Measurements from ENCODE around the gene FMN1. TPM values are rescaled to one million over a fixed set of nuclear protein-coding genes. Genes with fewer than 3 reads are reported as not detected.

The FMN1 gene
- total and polyA plus RNA-seq, 2 of the 13 experiments (the other 11 are each of a cell fraction or from before 2014, with no cell fraction given), result 0.20 to 0.60 TPM

- intact Hi-C loops (cut with micrococcal nuclease; ENCODE audit: unreplicated experiment), result no loop called here
- peaks cover 13% of the 10 kb centered on the region for H3K4me1 ChIP-seq (ENCODE audit: insufficient read depth, low read length)
- ChIA-PET POLR2A (no interaction called here), CTCF (ENCODE audit: low intra/inter-chr PET ratio, low total read pairs) (no interaction called here)
- no peak overlapping the region for H3K9ac ChIP-seq (ENCODE audit: insufficient read depth, low read depth, low read length)
- peak in 1 of 2 experiments; percentile 33; a peak in 2 of 4 replicates for TF ChIP-seq MAFK (conservative IDR thresholded peaks at IDR 0.05 in 1 of 2, IDR thresholded peaks at IDR 0.05 in 1 of 2; ENCODE audit: low read length in 2 of 2)
- TF ChIP-seq NR3C1 (CRISPR knock-in tag; IDR thresholded peaks at IDR 0.05), result no peak
- H3K9me3 ChIP-seq (ENCODE audit: low read length), result no peaks in the 10 kb centered on the region
- no peaks in the 10 kb centered on the region for H3K36me3 ChIP-seq (replicated peaks in 1 of 2; ENCODE audit: control insufficient read depth in 1 of 2, insufficient read depth in 2 of 2, low read length in 2 of 2)
- DNase-seq (ENCODE audit: low spot score), result no peak
- no peaks in the 10 kb centered on the region for H4K20me1 ChIP-seq (ENCODE audit: insufficient read depth, low read length)
- H2AFZ ChIP-seq (ENCODE audit: low read length), result no peak overlapping the region
- H3K4me2 ChIP-seq (ENCODE audit: low read depth, low read length), result no peak overlapping the region
- no peaks in the 10 kb centered on the region for H3K79me2 ChIP-seq (ENCODE audit: insufficient read depth, low read length)
- H3K27me3 ChIP-seq (ENCODE audit: control insufficient read depth in 1 of 2, insufficient read depth in 2 of 2, low read length in 2 of 2), result peaks cover 0 to 2% of the 10 kb centered on the region in 2 experiments; a peak in 1 of 5 replicates
- ATAC-seq, result no peak; the same call in 2 of the 3 replicates
- no TSS peak for BruUV-seq (replicated peaks)
- FAIRE-seq, result no peak
- WGBS (ENCODE audit: low lambda C conversion rate), result 65% methylated on average over 9 of the region's 9 CpGs
- in situ Hi-C loops (cut with HindIII; ENCODE audit: extremely low pct_ligation_motif_present, low pct_unique_long_range_greater_than_20kb), result no loop called here
- H3K27ac ChIP-seq (ENCODE audit: extremely low read length, insufficient read depth, low read length), result no peak overlapping the region
- H3K4me3 ChIP-seq (replicated peaks in 1 of 3; ENCODE audit: insufficient read depth in 1 of 3, low read depth in 2 of 3, low read length in 3 of 3), result no peak overlapping the region
Observed at GRCh38 chr15:32867313-32867626, 327.2 kb downstream of the FMN1 start.

- CTCF ChIA-PET (ENCODE audit: low intra/inter-chr PET ratio, low total read pairs), result no interaction called here
- FAIRE-seq (no peak), ATAC-seq (peak; percentile 51), DNase-seq (ENCODE audit: low spot score) (peak; percentile 33)
- Histone ChIP-seq H2AFZ (ENCODE audit: low read length) (no peak overlapping the region), H3K27ac (ENCODE audit: extremely low read length, insufficient read depth, low read length) (no peak overlapping the region), H3K4me1 (ENCODE audit: insufficient read depth, low read length) (peaks cover 13% of the 10 kb centered on the region), H3K9ac (ENCODE audit: insufficient read depth, low read depth, low read length) (no peak overlapping the region), H3K79me2 (ENCODE audit: insufficient read depth, low read length) (no peaks in the 10 kb centered on the region), H3K27me3 (ENCODE audit: control insufficient read depth in 1 of 2, insufficient read depth in 2 of 2, low read length in 2 of 2) (peaks cover 0 to 2% of the 10 kb centered on the region in 2 experiments; a peak in 1 of 5 replicates), H3K4me2 (ENCODE audit: low read depth, low read length) (0 out of 2 replicates have a peak overlapping the region, but pooled peaks have one; percentile 4), H4K20me1 (ENCODE audit: insufficient read depth, low read length) (no peaks in the 10 kb centered on the region), H3K9me3 (ENCODE audit: low read length) (no peaks in the 10 kb centered on the region), H3K4me3 (replicated peaks in 1 of 3; ENCODE audit: insufficient read depth in 1 of 3, low read depth in 2 of 3, low read length in 3 of 3) (no peak overlapping the region), H3K36me3 (replicated peaks in 1 of 2; ENCODE audit: control insufficient read depth in 1 of 2, insufficient read depth in 2 of 2, low read length in 2 of 2) (no peaks in the 10 kb centered on the region)
- intact Hi-C loops (cut with micrococcal nuclease; ENCODE audit: unreplicated experiment) (no loop called here), in situ Hi-C loops (cut with HindIII; ENCODE audit: extremely low pct_ligation_motif_present, low pct_unique_long_range_greater_than_20kb) (no loop called here)
- POLR2A ChIA-PET, result no interaction called here
- TF ChIP-seq GRHL1 (CRISPR knock-in tag; conservative IDR thresholded peaks at IDR 0.05) (no peak), ZMYM3 (CRISPR knock-in tag; IDR thresholded peaks at IDR 0.05) (no peak), HNRNPLL (IDR thresholded peaks at IDR 0.05; ENCODE audit: low read depth, low read length, poor library complexity, severe bottlenecking) (no peak), HMG20A (CRISPR knock-in tag; IDR thresholded peaks at IDR 0.05; ENCODE audit: borderline replicate concordance) (no peak), ZNF432 (CRISPR knock-in tag; IDR thresholded peaks at IDR 0.05; ENCODE audit: borderline replicate concordance) (no peak), ZNF720 (CRISPR knock-in tag; IDR thresholded peaks at IDR 0.05) (no peak)
- BruUV-seq (replicated peaks), result no TSS peak
- 45% methylated on average over 6 of the region's 6 CpGs for WGBS (ENCODE audit: low lambda C conversion rate)
Observed at GRCh38 chr15:32866454-32867312, 327.8 kb downstream of the FMN1 start.

All from HepG2 (cell line).